ENCODE results near the gene HYCC1.
"Not testable (repeated sequence)": the region's sequence is repeated elsewhere in the genome, so short reads cannot be mapped to it uniquely, and the experiment has no call there.

Gene HYCC1

GRCh38 chr7:23013715-23014649 is at the start of gene HYCC1:
TSS of gene HYCC1 (minus strand) at chr7:23014130. CDS start at chr7:22991111, 23,019 bp downstream.
- H3K27ac Mint-ChIP-seq: peak within 1 kb of the TSS; percentile 96
- H3K4me1 Mint-ChIP-seq (ENCODE audit: low read depth): peaks cover 34% of the 10 kb centered on the region
- no peaks in the 10 kb centered on the region for H3K27me3 Mint-ChIP-seq (ENCODE audit: low read depth)
- H3K36me3 Mint-ChIP-seq (ENCODE audit: low read depth): peaks cover 7% of the 10 kb centered on the region
- peaks cover 8% of the 10 kb centered on the region for H3K9me3 Mint-ChIP-seq
- H3K4me3 Mint-ChIP-seq: peak within 1 kb of the TSS; percentile 98

GRCh38 chr7:23062452-23062851 is 48.5 kb upstream of the HYCC1 start:
- Mint-ChIP-seq H3K27ac (no peak overlapping the region), H3K36me3 (ENCODE audit: low read depth) (no peaks in the 10 kb centered on the region), H3K9me3 (no peaks in the 10 kb centered on the region), H3K4me1 (ENCODE audit: low read depth) (no peaks in the 10 kb centered on the region), H3K27me3 (ENCODE audit: low read depth) (peaks cover 13% of the 10 kb centered on the region), H3K4me3 (no peak overlapping the region)

- H3K4me1 Mint-ChIP-seq (ENCODE audit: low read depth): no peaks in the 10 kb centered on the region
- no peaks in the 10 kb centered on the region for H3K9me3 Mint-ChIP-seq
- H3K36me3 Mint-ChIP-seq (ENCODE audit: low read depth): no peaks in the 10 kb centered on the region
- H3K4me3 Mint-ChIP-seq: no peak overlapping the region
- no peak overlapping the region for H3K27ac Mint-ChIP-seq
- H3K27me3 Mint-ChIP-seq (ENCODE audit: low read depth): peaks cover 10% of the 10 kb centered on the region
Measured at GRCh38 chr7:23061327-23061726, 47.4 kb upstream of the HYCC1 start.

GRCh38 chr7:23058408-23059096 is 44.6 kb upstream of the HYCC1 start:
- Mint-ChIP-seq H3K4me1 (ENCODE audit: low read depth) (no peaks in the 10 kb centered on the region), H3K36me3 (ENCODE audit: low read depth) (no peaks in the 10 kb centered on the region), H3K27me3 (ENCODE audit: low read depth) (peaks cover 7% of the 10 kb centered on the region), H3K27ac (no peak overlapping the region), H3K4me3 (no peak overlapping the region), H3K9me3 (no peaks in the 10 kb centered on the region)

- Mint-ChIP-seq H3K27ac (no peak overlapping the region), H3K36me3 (ENCODE audit: low read depth) (no peaks in the 10 kb centered on the region), H3K9me3 (no peaks in the 10 kb centered on the region), H3K4me3 (no peak overlapping the region), H3K27me3 (ENCODE audit: low read depth) (peaks cover under 1% of the 10 kb centered on the region), H3K4me1 (ENCODE audit: low read depth) (peaks cover 2% of the 10 kb centered on the region)
Measured at GRCh38 chr7:23055582-23056178, 41.8 kb upstream of the HYCC1 start.

- H3K36me3 Mint-ChIP-seq (ENCODE audit: low read depth); H3K27ac Mint-ChIP-seq; H3K4me1 Mint-ChIP-seq (ENCODE audit: low read depth); H3K9me3 Mint-ChIP-seq; H3K27me3 Mint-ChIP-seq (ENCODE audit: low read depth); H3K4me3 Mint-ChIP-seq: not testable (repeated sequence)
Measured at GRCh38 chr7:23051124-23051485, 37.2 kb upstream of the HYCC1 start.

GRCh38 chr7:23046336-23046735 is 32.4 kb upstream of the HYCC1 start:
- H3K36me3 Mint-ChIP-seq (ENCODE audit: low read depth); H3K4me3 Mint-ChIP-seq; H3K9me3 Mint-ChIP-seq; H3K27me3 Mint-ChIP-seq (ENCODE audit: low read depth); H3K27ac Mint-ChIP-seq; H3K4me1 Mint-ChIP-seq (ENCODE audit: low read depth): not testable (repeated sequence)

- H3K4me3 Mint-ChIP-seq; H3K27ac Mint-ChIP-seq; H3K36me3 Mint-ChIP-seq (ENCODE audit: low read depth); H3K9me3 Mint-ChIP-seq; H3K4me1 Mint-ChIP-seq (ENCODE audit: low read depth); H3K27me3 Mint-ChIP-seq (ENCODE audit: low read depth): not testable (repeated sequence)
Measured at GRCh38 chr7:23045086-23045485, 31.2 kb upstream of the HYCC1 start.

GRCh38 chr7:23044581-23044980 is 30.7 kb upstream of the HYCC1 start:
- no peak overlapping the region for H3K4me3 Mint-ChIP-seq
- no peaks in the 10 kb centered on the region for H3K4me1 Mint-ChIP-seq (ENCODE audit: low read depth)
- H3K9me3 Mint-ChIP-seq: peaks cover 3% of the 10 kb centered on the region
- H3K27me3 Mint-ChIP-seq (ENCODE audit: low read depth): no peaks in the 10 kb centered on the region
- H3K27ac Mint-ChIP-seq: no peak overlapping the region
- no peaks in the 10 kb centered on the region for H3K36me3 Mint-ChIP-seq (ENCODE audit: low read depth)

GRCh38 chr7:23043441-23043840 is 29.5 kb upstream of the HYCC1 start:
- Mint-ChIP-seq H3K9me3 (peaks cover 3% of the 10 kb centered on the region), H3K27ac (no peak overlapping the region), H3K27me3 (ENCODE audit: low read depth) (no peaks in the 10 kb centered on the region), H3K4me3 (no peak overlapping the region), H3K4me1 (ENCODE audit: low read depth) (no peaks in the 10 kb centered on the region), H3K36me3 (ENCODE audit: low read depth) (no peaks in the 10 kb centered on the region)

- not testable (repeated sequence) for H3K36me3 Mint-ChIP-seq (ENCODE audit: low read depth); H3K4me1 Mint-ChIP-seq (ENCODE audit: low read depth); H3K27me3 Mint-ChIP-seq (ENCODE audit: low read depth); H3K27ac Mint-ChIP-seq; H3K4me3 Mint-ChIP-seq; H3K9me3 Mint-ChIP-seq
Measured at GRCh38 chr7:23039674-23040073, 25.7 kb upstream of the HYCC1 start.

- H3K27ac Mint-ChIP-seq; H3K4me1 Mint-ChIP-seq (ENCODE audit: low read depth); H3K9me3 Mint-ChIP-seq; H3K27me3 Mint-ChIP-seq (ENCODE audit: low read depth); H3K36me3 Mint-ChIP-seq (ENCODE audit: low read depth); H3K4me3 Mint-ChIP-seq: not testable (repeated sequence)
Measured at GRCh38 chr7:23035542-23036371, 21.8 kb upstream of the HYCC1 start.

- Mint-ChIP-seq H3K36me3 (ENCODE audit: low read depth) (peaks cover 5% of the 10 kb centered on the region), H3K27me3 (ENCODE audit: low read depth) (peaks cover 40% of the 10 kb centered on the region)
Measured at GRCh38 chr7:23027261-23027660, 13.3 kb upstream of the HYCC1 start.

GRCh38 chr7:23026164-23026563 is 12.2 kb upstream of the HYCC1 start:
- Mint-ChIP-seq H3K27ac (no peak overlapping the region), H3K4me1 (ENCODE audit: low read depth) (peaks cover 15% of the 10 kb centered on the region), H3K36me3 (ENCODE audit: low read depth) (peaks cover 5% of the 10 kb centered on the region), H3K27me3 (ENCODE audit: low read depth) (peaks cover 41% of the 10 kb centered on the region), H3K4me3 (no peak overlapping the region), H3K9me3 (no peaks in the 10 kb centered on the region)

More at GRCh38 chr7:23027261-23027660, 13.3 kb upstream of the HYCC1 start:
- H3K9me3 Mint-ChIP-seq: no peaks in the 10 kb centered on the region
- H3K4me3 Mint-ChIP-seq: no peak overlapping the region
- H3K27ac Mint-ChIP-seq: no peak overlapping the region
- H3K4me1 Mint-ChIP-seq (ENCODE audit: low read depth): peaks cover 6% of the 10 kb centered on the region

Measured in T-helper 1 cell treated with Interleukin-12 subunit alpha and Interleukin-12 subunit beta and Interleukin-4 antibody, amounts not matched to agents 30 μg/mL and 1 μg/mL, for 36 hours (primary cell).